SK-N-SH (cell line): ENCODE measurements around the gene AKT3.

Experiments used
- EP300 ChIP-seq, 2 experiments: IDR thresholded peaks; 2 replicates each; pipeline versions ENCODE4 v1.4.0 to v1.6.1; 2012; ENCODE audit warnings: borderline replicate concordance in 1 of 2, low read depth in 1 of 2, low read length in 1 of 2
- POLR2AphosphoS5 ChIP-seq: IDR thresholded peaks from 2 replicates; pipeline ENCODE4 v1.6.1; 2012; ENCODE audit warnings: low read depth, low read length
- TAF1 ChIP-seq: IDR thresholded peaks from 2 replicates; pipeline ENCODE4 v1.6.1; 2012; ENCODE audit warnings: low read depth, mild to moderate bottlenecking, low read length, moderate library complexity, borderline replicate concordance
- TF ChIP-seq, protein P1 (sequence below): fragments of 200-600 bp; sonication (generic); IDR thresholded peaks from 2 replicates; pipeline ENCODE4 v1.6.1; 2017; ENCODE audit warnings: antibody characterized with exemption, mild to moderate bottlenecking, moderate library complexity
- TF ChIP-seq, protein P2 (sequence below): IDR thresholded peaks from 2 replicates; pipeline ENCODE4 v1.6.1; 2012; ENCODE audit warnings: mild to moderate bottlenecking, low read depth, low read length, moderate library complexity

DNA sequence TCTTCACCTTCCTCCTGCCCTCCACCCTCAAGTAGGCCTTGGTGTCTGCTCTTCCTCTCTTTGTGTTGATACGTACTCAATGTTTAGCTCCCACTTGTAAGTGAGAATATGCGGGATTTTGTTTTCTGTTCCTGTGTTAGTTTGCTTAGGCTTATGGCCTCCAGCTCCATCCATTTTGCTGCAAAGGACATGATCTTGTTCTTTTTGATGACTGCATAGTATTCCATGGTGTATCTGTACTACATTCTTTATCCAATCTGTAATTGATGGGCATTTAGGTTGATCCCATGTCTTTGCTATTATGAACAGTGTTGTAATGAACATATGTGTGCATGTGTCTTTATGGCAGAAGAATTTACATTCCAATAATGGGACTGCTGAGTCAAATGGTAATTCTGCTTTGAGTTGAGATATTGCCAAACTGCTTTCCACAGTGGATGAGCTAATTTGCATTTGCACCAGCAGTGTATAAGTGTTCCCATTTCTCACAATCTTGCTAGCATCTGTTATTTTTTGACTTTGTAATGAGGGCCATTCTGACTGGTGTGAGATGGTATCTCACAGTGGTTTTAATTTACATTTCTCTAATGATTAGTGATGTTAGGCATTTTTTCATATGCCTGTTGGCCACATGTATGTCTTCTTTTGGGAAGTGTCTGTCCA, 321.5 kb downstream of the AKT3 start:
- TF ChIP-seq EP300 (IDR thresholded peaks at IDR 0.05; ENCODE audit: borderline replicate concordance in 1 of 2, low read depth in 1 of 2, low read length in 1 of 2), result no peak
- TF ChIP-seq, protein P1, sequence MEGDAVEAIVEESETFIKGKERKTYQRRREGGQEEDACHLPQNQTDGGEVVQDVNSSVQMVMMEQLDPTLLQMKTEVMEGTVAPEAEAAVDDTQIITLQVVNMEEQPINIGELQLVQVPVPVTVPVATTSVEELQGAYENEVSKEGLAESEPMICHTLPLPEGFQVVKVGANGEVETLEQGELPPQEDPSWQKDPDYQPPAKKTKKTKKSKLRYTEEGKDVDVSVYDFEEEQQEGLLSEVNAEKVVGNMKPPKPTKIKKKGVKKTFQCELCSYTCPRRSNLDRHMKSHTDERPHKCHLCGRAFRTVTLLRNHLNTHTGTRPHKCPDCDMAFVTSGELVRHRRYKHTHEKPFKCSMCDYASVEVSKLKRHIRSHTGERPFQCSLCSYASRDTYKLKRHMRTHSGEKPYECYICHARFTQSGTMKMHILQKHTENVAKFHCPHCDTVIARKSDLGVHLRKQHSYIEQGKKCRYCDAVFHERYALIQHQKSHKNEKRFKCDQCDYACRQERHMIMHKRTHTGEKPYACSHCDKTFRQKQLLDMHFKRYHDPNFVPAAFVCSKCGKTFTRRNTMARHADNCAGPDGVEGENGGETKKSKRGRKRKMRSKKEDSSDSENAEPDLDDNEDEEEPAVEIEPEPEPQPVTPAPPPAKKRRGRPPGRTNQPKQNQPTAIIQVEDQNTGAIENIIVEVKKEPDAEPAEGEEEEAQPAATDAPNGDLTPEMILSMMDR, result no peak
- TF ChIP-seq, protein P2, sequence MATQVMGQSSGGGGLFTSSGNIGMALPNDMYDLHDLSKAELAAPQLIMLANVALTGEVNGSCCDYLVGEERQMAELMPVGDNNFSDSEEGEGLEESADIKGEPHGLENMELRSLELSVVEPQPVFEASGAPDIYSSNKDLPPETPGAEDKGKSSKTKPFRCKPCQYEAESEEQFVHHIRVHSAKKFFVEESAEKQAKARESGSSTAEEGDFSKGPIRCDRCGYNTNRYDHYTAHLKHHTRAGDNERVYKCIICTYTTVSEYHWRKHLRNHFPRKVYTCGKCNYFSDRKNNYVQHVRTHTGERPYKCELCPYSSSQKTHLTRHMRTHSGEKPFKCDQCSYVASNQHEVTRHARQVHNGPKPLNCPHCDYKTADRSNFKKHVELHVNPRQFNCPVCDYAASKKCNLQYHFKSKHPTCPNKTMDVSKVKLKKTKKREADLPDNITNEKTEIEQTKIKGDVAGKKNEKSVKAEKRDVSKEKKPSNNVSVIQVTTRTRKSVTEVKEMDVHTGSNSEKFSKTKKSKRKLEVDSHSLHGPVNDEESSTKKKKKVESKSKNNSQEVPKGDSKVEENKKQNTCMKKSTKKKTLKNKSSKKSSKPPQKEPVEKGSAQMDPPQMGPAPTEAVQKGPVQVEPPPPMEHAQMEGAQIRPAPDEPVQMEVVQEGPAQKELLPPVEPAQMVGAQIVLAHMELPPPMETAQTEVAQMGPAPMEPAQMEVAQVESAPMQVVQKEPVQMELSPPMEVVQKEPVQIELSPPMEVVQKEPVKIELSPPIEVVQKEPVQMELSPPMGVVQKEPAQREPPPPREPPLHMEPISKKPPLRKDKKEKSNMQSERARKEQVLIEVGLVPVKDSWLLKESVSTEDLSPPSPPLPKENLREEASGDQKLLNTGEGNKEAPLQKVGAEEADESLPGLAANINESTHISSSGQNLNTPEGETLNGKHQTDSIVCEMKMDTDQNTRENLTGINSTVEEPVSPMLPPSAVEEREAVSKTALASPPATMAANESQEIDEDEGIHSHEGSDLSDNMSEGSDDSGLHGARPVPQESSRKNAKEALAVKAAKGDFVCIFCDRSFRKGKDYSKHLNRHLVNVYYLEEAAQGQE, result no peak
- no peak for TF ChIP-seq POLR2AphosphoS5
- no peak for TF ChIP-seq TAF1
